HG03457 (cell line): ENCODE data around the gene OR4F6.

Experiments
- ATAC-seq: cut with Tn5 transposase; IDR thresholded peaks from one replicate; pipeline ENCODE4 v1.9.1; 2021; ENCODE audit warnings: moderate number of reproducible peaks; ENCODE audit not compliant: unreplicated experiment

Gene OR4F6

DNA sequence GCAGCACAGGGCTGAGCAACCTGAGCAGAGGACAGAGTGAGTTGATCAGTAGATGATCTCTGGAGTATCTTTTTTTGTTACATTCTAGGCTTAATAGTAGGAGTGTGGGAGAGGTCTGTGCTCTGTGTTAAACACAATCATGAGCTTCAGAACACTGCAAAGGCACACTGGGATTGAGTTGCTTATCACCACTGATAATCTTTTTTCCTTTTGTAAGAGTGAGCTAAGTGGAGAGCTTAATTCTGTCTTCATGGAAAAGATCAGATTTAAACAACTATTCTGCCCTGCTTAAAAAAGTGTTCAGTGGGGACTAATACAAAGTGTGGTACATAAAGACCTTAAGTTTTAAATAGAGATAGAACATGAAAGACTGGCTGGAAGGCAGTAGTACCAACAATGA is 1.1 kb downstream of the OR4F6 start:
- no peak for ATAC-seq

DNA sequence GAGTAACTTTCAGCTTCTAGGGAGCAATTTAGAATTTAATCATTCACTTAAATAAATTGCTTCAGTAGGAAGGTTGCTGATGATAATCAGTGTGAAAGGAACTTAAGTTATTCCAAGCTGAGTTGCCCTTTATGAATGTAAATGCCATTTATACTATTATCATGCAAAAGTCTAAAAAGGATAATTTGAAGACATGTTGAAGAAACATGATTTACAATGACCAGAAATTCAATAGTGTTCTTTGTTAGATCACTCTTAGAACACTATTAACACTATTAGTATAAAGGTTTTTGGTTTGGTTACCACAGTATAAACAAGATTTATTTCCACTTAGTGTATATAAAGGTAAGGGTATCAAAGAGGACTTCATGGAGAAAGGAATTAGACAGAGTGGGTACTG is 1.6 kb downstream of the OR4F6 start:
- ATAC-seq, result no peak

DNA sequence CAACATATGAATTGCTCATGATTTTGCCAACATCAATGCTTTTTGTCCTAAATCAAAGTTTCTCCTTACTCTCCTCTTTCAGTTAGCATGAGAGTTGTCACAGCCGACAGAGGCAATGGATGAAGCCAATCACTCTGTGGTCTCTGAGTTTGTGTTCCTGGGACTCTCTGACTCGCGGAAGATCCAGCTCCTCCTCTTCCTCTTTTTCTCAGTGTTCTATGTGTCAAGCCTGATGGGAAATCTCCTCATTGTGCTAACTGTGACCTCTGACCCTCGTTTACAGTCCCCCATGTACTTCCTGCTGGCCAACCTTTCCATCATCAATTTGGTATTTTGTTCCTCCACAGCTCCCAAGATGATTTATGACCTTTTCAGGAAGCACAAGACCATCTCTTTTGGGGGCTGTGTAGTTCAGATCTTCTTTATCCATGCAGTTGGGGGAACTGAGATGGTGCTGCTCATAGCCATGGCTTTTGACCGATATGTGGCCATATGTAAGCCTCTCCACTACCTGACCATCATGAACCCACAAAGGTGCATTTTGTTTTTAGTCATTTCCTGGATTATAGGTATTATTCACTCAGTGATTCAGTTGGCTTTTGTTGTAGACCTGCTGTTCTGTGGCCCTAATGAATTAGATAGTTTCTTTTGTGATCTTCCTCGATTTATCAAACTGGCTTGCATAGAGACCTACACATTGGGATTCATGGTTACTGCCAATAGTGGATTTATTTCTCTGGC is 2.5 kb downstream of the OR4F6 start:
- no peak for ATAC-seq

DNA sequence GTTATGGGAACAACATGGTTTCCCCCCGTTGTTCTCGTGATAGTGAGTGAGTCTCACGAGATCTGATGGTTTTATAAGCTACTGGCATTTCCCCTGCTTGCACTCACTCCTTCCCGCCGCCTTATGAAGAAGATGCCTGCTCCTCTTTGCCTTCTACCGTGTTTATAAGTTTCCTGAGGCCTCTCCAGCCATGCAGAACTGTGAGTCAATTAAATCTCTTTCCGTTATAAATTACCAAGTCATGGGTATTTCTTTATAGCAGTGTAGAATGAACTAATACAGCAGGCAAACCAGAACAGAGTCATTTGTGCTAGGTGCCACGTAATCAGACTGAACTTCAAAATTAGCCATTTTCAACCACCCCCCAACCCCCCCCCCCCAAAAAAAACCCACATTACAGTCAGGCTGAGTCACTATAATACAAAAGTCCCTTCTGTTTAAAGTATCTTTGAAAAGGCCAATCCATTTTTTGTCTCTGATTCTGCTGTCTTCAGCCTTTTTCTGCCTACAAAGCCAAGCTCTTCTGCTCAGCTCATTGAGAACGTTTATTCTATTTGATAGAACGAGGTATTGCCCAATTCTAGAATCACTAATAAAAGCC is 4.1 kb downstream of the OR4F6 start:
- ATAC-seq, result no peak

DNA sequence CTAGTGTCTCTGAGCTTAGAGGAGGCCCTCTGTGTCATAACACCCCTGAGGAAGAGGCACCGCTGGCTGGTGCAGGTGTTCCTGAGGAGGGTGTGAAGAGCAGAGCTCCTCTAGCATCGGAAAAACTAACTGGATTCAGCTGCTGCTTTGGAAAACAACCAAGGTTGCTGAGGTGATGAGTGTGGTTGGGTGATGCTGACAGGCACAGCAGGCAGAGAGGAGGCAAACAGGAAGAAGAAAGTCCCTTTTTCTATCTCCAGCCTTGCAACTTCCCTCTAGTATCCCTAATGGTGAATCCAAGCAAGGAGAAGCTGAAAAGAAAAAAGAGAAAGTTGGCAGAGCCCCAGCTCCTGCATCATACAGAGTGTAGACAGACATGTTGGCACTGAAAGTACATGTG is 4.9 kb downstream of the OR4F6 start:
- no peak for ATAC-seq

DNA sequence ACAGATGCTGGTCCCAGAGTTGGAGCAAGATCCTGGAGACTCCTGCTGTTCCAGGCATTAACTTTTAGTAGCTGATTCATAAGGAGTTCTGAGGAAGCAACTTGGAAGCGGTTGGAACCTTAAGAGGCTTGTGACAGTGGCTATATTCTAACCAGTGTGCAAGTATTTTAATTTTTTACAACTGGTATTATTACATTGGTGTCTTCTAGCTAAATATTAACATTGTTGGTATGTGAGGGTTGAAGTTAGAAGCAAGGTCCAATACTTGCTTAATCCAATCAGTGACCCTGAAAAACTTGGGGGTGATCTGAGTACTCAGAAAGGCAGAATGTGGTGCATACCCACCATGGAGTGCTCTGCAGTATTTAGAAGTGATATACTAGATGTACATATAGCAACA is 7.1 kb downstream of the OR4F6 start:
- ATAC-seq, result no peak

DNA sequence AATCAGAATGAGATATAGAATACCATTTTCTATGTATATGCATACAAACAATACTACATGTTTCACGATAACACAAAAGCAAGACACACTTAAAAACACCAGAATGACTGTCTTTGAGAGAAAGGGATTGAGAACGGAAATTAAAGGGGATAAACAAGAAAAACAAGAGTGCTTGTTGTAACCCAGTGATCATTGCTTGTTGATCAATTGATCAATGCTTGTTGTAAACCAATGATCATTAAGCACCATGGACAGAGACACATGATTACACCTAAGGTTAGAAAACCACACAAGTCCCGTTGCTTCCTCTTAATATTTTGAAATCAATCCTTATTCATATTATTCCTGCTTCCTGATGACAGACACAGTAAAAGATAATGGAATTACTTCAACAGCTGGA is 7.6 kb downstream of the OR4F6 start:
- no peak for ATAC-seq

DNA sequence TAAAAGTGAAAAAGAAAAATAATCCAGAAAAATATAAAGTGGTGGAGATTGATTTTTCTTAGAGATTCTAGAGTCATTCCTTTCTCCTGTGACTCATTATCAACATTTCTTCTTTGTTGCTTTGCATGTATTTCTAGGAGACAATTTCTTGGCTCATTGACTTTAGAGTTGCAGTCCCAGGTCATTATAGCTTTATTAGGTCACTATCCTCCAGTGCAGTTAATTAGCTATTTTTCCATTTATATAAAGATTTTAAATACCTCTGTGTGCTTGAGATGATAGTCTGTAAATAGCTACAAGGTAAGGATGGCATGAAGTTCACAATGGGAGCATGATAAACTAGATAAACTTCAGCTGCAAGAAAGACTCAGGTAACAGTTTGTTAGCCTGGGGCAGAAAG is 8.6 kb downstream of the OR4F6 start, which contains the start of gene OR4F15:
Gene OR4F15 (plus strand): TSS at position 301 of the 400 bp plus-strand sequence. CDS start 5,985 bp downstream, outside the sequence.
- ATAC-seq, result no peak

DNA sequence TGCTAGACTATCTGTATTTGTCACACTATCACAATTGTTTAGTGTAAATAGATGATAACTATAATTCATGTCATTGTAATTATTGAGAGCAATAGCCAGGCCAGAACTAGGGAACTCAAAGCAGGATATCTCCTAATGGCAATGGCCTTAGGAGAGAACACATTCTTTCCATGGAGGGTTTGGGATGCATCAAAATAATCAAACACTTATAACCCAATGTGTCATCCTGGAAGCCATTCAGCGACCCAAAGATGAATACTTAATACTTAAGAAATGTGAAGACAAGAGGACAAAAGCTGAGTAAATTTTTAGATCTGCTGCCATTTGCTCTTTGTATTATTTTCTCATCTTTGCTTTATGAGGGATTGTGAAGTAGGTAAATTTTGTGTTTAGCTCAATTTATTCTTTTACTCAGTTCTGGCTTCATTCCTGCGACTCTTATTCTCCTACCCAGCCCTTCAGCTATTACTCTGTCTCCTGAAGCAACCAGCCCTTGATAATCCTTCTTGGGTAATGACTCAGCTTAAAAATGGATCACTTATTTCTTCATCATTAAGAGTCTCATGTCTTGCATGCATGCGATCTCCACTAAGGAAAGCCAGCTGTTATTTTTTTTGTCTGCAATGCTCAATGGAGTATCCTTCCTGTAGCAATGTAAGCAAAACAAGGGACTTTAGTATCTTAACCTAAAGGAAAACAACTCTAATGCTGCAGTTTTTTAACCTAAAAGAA is 10.7 kb downstream of the OR4F6 start:
- no peak for ATAC-seq

DNA sequence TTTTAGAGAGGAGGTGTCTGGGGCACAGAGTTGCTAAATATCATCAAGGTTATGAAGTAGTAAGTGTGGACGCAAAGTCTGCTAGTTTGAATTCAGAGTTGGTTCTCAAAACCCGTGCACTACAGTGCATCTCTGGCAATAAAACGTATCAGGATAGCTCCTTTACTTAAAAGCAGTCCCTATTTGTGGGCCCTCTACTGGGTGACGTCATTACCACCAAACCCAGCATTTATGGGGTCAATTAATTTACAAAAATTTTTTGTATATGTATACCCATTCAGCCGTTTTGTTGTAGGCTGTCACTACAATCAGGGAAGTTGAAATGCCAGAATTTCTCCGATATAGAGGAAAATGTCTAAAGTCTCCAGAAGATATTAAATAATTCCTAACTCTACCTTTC is 17.5 kb downstream of the OR4F6 start:
- no peak for ATAC-seq

DNA sequence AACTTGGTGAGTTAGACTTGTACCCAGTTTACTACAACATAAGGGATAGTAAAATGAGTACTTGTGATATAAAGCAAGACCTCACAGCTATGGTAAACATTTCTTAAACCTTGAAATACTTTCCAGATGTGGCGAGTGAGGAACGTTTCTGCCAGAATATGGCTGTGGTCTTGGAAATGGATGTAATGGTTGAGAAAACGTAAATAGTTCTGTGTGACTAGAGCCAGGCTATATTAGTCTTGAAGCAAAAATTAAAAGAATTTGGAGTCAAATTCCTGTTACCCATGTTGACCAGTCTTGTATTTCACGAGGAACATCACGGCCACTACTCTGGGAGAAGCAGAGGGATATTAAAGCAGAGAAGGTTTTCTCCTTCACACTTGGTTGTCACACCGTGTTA is 23.9 kb downstream of the OR4F6 start:
- no peak for ATAC-seq

DNA sequence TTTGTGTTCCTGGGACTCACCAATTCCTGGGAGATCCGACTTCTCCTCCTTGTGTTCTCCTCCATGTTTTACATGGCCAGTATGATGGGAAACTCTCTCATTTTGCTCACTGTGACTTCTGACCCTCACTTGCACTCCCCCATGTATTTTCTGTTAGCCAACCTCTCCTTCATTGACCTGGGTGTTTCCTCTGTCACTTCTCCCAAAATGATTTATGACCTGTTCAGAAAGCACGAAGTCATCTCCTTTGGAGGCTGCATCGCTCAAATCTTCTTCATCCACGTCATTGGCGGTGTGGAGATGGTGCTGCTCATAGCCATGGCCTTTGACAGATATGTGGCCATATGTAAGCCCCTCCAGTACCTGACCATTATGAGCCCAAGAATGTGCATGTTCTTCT is 25.5 kb downstream of the OR4F6 start:
- no peak for ATAC-seq

DNA sequence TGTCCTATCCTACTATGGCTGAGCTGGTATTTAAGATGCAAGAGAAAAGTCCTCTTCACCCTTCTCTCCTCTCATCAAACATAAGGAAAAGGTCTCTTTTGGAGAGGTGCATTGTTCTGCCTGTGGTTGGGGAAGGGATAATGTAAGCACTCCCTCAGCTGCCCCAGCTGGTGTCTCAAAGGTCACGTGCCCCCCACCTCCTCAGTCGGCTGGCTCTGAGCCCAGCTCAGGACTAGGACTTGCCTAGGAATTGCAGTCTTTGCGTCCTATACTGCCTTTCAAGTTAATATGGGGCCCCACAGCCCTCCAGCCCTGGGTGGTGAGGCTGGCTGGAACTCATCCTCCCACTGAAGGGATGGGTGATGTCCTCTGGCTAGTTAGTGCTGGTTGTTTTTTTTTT is 38.3 kb downstream of the OR4F6 start:
- ATAC-seq, result no peak

DNA sequence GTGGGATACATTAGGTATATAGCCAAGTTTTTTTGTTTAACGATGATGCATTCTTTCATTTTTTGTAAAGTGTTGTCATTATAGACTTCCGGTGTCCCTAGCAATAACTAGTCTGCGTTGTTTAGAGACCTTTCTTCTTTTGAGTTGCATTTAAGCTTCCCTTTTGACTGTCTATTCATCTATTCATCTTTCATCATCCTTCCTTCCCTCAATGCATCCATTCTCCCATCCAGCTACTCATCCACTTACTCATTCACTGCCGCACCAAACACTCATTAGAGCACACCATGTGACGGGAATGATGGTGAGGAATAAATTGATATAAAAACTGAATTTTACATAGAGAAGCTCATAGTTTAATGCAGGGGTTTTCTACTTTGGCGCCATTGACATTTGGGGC is 41.6 kb downstream of the OR4F6 start:
- ATAC-seq, result no peak

DNA sequence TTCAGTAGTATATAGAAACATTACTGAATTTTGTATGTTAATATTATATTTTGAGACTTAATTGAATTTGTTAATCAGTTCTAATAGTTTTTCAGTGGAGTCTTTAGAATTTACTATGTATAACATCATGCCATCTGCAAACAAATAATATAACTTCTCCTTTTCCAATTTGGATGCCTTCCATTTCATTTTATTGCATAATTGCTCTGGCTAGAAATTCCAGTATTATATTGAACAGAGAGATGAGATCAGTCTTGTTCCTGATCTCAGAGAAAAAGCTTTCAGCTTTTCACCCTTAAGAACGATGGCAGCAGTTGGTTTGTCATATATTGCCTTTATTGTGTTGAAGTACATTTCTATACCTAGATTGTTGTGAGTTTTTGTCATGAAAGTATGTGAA is 49.0 kb downstream of the OR4F6 start:
- no peak for ATAC-seq
